Mesenchymal stem cell (in vitro differentiated cells and primary cell): ENCODE data around the gene LTBP2.

Experiments used
- DNase-seq: peaks from one replicate; pipeline ENCODE4 v3.0.0-alpha.2; 2013
- H2AFZ ChIP-seq: one replicate; pipeline ENCODE4 v1.6.1; 2013; ENCODE audit warnings: low read depth, mild to moderate bottlenecking, control low read depth, inconsistent platforms, low read length, moderate library complexity
- H2AK5ac ChIP-seq: 2 replicates; pipeline ENCODE4 v1.6.1; 2013; ENCODE audit warnings: low read length, moderate library complexity, mild to moderate bottlenecking, inconsistent platforms; ENCODE audit not compliant: severe bottlenecking
- H2BK120ac ChIP-seq: one replicate; pipeline ENCODE4 v1.6.1; 2013; ENCODE audit warnings: low read depth, mild to moderate bottlenecking, inconsistent platforms, low read length, moderate library complexity
- H2BK12ac ChIP-seq, 2 experiments: one replicate each; pipeline ENCODE4 v1.6.1; 2013; ENCODE audit warnings: inconsistent platforms in 2 of 2, low read length in 2 of 2, mild to moderate bottlenecking in 2 of 2, moderate library complexity in 2 of 2, control low read depth in 1 of 2
- H2BK15ac ChIP-seq: one replicate; pipeline ENCODE4 v1.6.1; 2013; ENCODE audit warnings: mild to moderate bottlenecking, low read depth, inconsistent platforms; ENCODE audit not compliant: poor library complexity, severe bottlenecking
- H2BK5ac ChIP-seq: 2 replicates; pipeline ENCODE4 v1.6.1; 2013; ENCODE audit warnings: low read depth, mild to moderate bottlenecking, low read length, control low read depth, inconsistent platforms; ENCODE audit not compliant: poor library complexity, severe bottlenecking
- H3K14ac ChIP-seq, 2 experiments: one replicate each; pipeline ENCODE4 v1.6.1; 2013; ENCODE audit warnings: inconsistent platforms in 2 of 2, low read length in 2 of 2, control low read depth in 1 of 2, mild to moderate bottlenecking in 1 of 2, moderate library complexity in 1 of 2
- H3K18ac ChIP-seq, 2 experiments: one replicate each; pipeline ENCODE4 v1.6.1; 2013; ENCODE audit warnings: inconsistent platforms in 2 of 2, low read length in 2 of 2, control low read depth in 1 of 2, low read depth in 1 of 2, mild to moderate bottlenecking in 1 of 2
- H3K23ac ChIP-seq, 2 experiments: one replicate each; pipeline ENCODE4 v1.6.1; 2013; ENCODE audit warnings: inconsistent platforms in 2 of 2, low read length in 2 of 2, mild to moderate bottlenecking in 2 of 2, moderate library complexity in 2 of 2, control low read depth in 1 of 2
- H3K27ac ChIP-seq: 2 replicates; pipeline ENCODE4 v1.5.1; 2013; ENCODE audit warnings: mild to moderate bottlenecking, moderate library complexity, low read length, control low read depth, inconsistent platforms; ENCODE audit not compliant: poor library complexity, severe bottlenecking
- H3K27me3 ChIP-seq, 2 experiments: 2 replicates each; pipeline versions ENCODE4 v1.6.1 to v1.7.0; 2013; ENCODE audit warnings: low read length in 2 of 2, mild to moderate bottlenecking in 2 of 2, moderate library complexity in 2 of 2, control low read depth in 1 of 2, inconsistent platforms in 1 of 2; ENCODE audit not compliant: control insufficient read depth in 1 of 2, insufficient read depth in 1 of 2
- H3K36me3 ChIP-seq, 2 experiments: 2 replicates each; pipeline versions ENCODE4 v1.6.1 to v1.7.0; 2013; ENCODE audit warnings: low read length in 2 of 2, control low read depth in 1 of 2, inconsistent platforms in 1 of 2, low read depth in 1 of 2, mild to moderate bottlenecking in 1 of 2; ENCODE audit not compliant: insufficient read depth in 2 of 2, control insufficient read depth in 1 of 2
- H3K4ac ChIP-seq, 2 experiments: one replicate each; pipeline ENCODE4 v1.6.1; 2013; ENCODE audit warnings: inconsistent platforms in 2 of 2, low read length in 2 of 2, mild to moderate bottlenecking in 2 of 2, moderate library complexity in 2 of 2, control low read depth in 1 of 2, low read depth in 1 of 2
- H3K4me1 ChIP-seq: 2 replicates; pipeline ENCODE4 v1.6.1; 2013; ENCODE audit warnings: low read depth, low read length, control low read depth; ENCODE audit not compliant: control insufficient read depth, insufficient read depth
- H3K4me2 ChIP-seq: 2 replicates; pipeline ENCODE4 v1.6.1; 2013; ENCODE audit warnings: low read length, mild to moderate bottlenecking, inconsistent platforms; ENCODE audit not compliant: poor library complexity, severe bottlenecking
- H3K4me3 ChIP-seq, 2 experiments: 2 replicates each; pipeline versions ENCODE4 v1.5.1 to v1.7.0; 2013; ENCODE audit warnings: low read length in 2 of 2, mild to moderate bottlenecking in 2 of 2, control low read depth in 1 of 2, low read depth in 1 of 2; ENCODE audit not compliant: insufficient read depth in 1 of 2
- H3K79me1 ChIP-seq: replicated peaks from 2 replicates; pipeline ENCODE4 v1.6.1; 2013; ENCODE audit warnings: mild to moderate bottlenecking, control low read depth, low read length, inconsistent platforms; ENCODE audit not compliant: poor library complexity, severe bottlenecking
- H3K9ac ChIP-seq: 2 replicates; pipeline ENCODE4 v1.7.0; 2013; ENCODE audit warnings: mild to moderate bottlenecking, low read length, moderate library complexity
- H3K9me3 ChIP-seq: 2 replicates; pipeline ENCODE4 v1.7.0; 2013; ENCODE audit warnings: mild to moderate bottlenecking, low read length; ENCODE audit not compliant: control insufficient read depth
- H4K8ac ChIP-seq: one replicate; pipeline ENCODE4 v1.6.1; 2013; ENCODE audit warnings: inconsistent platforms, mild to moderate bottlenecking, low read length, moderate library complexity
- H4K91ac ChIP-seq: one replicate; pipeline ENCODE4 v1.6.1; 2013; ENCODE audit warnings: mild to moderate bottlenecking, low read length, inconsistent platforms
- WGBS: methylation state at CpG from one replicate; pipeline ENCODE4 v1.1.7; 2013; ENCODE audit warnings: mixed read lengths; 5-methylcytosine and 5-hydroxymethylcytosine counted together

LTBP2 gene

GRCh38 chr14:74594029-74594428, 18.0 kb downstream of the LTBP2 start:
- Histone ChIP-seq H2BK5ac (no peak overlapping the region), H3K23ac (no peak overlapping the region), H3K4ac (peak overlapping the region in 1 of 2 experiments; percentile 64), H3K4me1 (peaks cover 31% of the 10 kb centered on the region), H3K27me3 (no peaks in the 10 kb centered on the region), H4K91ac (peak overlapping the region; percentile 25), H2BK15ac (no peak overlapping the region), H3K36me3 (peaks cover 8 to 44% of the 10 kb centered on the region in 2 experiments), H2AK5ac (peak overlapping the region; percentile 77), H2AFZ (no peak overlapping the region), H2BK120ac (peak overlapping the region; percentile 15), H3K9me3 (no peaks in the 10 kb centered on the region), H2BK12ac (peak overlapping the region; percentile 20 to 82), H3K27ac (no peak overlapping the region), H3K9ac (peak overlapping the region; percentile 71), H3K4me2 (no peak overlapping the region), H3K14ac (no peak overlapping the region), H3K18ac (peak overlapping the region; percentile 22 to 65), H4K8ac (peak overlapping the region; percentile 33), H3K4me3 (no peak overlapping the region), H3K79me1 (peaks cover 12% of the 10 kb centered on the region)
- WGBS, result 80% methylated on average over 7 of the region's 7 CpGs
- DNase-seq, result no peak

GRCh38 chr14:74593241-74593953, 18.6 kb downstream of the LTBP2 start:
- Histone ChIP-seq H2BK15ac (no peak overlapping the region), H2AFZ (no peak overlapping the region), H3K14ac (peak overlapping the region in 1 of 2 experiments; percentile 70), H3K4me3 (no peak overlapping the region), H3K4ac (peak overlapping the region in 1 of 2 experiments; percentile 57), H3K4me2 (no peak overlapping the region), H3K27ac (peak overlapping the region; percentile 8), H2BK5ac (no peak overlapping the region), H3K9me3 (no peaks in the 10 kb centered on the region), H3K18ac (peak overlapping the region; percentile 55 to 83), H4K8ac (no peak overlapping the region), H4K91ac (peak overlapping the region; percentile 3), H3K4me1 (peaks cover 31% of the 10 kb centered on the region), H3K23ac (no peak overlapping the region), H2BK120ac (peak overlapping the region; percentile 20), H2BK12ac (peak overlapping the region; percentile 20 to 95), H3K79me1 (peaks cover 12% of the 10 kb centered on the region), H2AK5ac (peak overlapping the region; percentile 10), H3K27me3 (no peaks in the 10 kb centered on the region), H3K36me3 (peaks cover 12 to 45% of the 10 kb centered on the region in 2 experiments), H3K9ac (no peak overlapping the region)
- WGBS, result 79% methylated on average over 8 of the region's 10 CpGs
- no peak for DNase-seq

DNA sequence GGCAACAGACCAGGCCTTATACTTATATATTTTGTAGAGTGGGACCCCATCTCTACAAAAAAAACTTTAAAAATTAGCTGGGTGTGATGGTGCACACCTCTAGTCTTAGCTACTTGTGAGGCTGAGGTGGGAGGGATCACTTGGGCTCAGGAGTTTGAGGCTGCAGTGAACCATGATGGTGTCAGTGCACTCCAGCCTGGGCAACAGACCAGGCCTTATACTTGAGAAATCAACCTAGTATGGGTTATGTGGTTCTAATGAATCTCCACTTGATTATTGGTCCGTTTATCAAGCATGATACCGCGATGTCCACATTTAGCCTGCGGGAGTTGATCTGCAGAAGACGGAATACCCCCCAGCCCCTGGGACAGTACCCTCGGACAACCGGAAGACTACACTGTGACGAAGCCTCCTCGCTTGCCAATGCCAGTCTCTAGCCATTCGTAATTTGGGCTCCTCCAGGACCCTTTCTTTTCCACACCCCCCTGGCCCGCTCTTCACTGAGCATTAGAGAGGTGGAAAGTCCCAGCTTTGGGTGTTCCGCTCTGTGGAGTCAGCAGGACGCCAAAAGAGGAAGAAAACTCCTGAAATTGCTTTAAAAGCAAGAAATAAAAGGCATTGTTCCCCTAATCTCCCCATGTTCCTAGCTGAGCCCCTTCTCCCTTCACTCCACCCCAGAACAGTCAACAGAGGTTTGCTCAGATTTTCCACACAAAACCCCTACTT, 19.4 kb downstream of the LTBP2 start:
- peaks cover 8 to 45% of the 10 kb centered on the region in 2 experiments for H3K36me3 ChIP-seq
- H2BK12ac ChIP-seq, result peak overlapping the region in 1 of 2 experiments; percentile 28
- no peak overlapping the region for H2AFZ ChIP-seq
- peaks cover 10% of the 10 kb centered on the region for H3K79me1 ChIP-seq
- no peak overlapping the region for H4K91ac ChIP-seq
- H2BK15ac ChIP-seq, result peak overlapping the region; percentile 12
- no peak overlapping the region for H2BK5ac ChIP-seq
- no peaks in the 10 kb centered on the region for H3K27me3 ChIP-seq
- no peak overlapping the region for H3K4me3 ChIP-seq
- H3K4me1 ChIP-seq, result peaks cover 31% of the 10 kb centered on the region
- H2AK5ac ChIP-seq, result peak overlapping the region; percentile 76
- no peak overlapping the region for H3K4me2 ChIP-seq
- no peaks in the 10 kb centered on the region for H3K9me3 ChIP-seq
- no peak for DNase-seq
- H3K4ac ChIP-seq, result no peak overlapping the region
- H3K14ac ChIP-seq, result no peak overlapping the region
- peak overlapping the region; percentile 52 for H3K9ac ChIP-seq
- no peak overlapping the region for H3K23ac ChIP-seq
- H2BK120ac ChIP-seq, result peak overlapping the region; percentile 65
- peak overlapping the region; percentile 30 for H4K8ac ChIP-seq
- WGBS, result 95% methylated on average over 13 of the region's 13 CpGs
- peak overlapping the region in 1 of 2 experiments; percentile 19 for H3K18ac ChIP-seq
- peak overlapping the region; percentile 7 for H3K27ac ChIP-seq

GRCh38 chr14:74591899-74592298, 20.1 kb downstream of the LTBP2 start:
- no peak overlapping the region for H3K14ac ChIP-seq
- H3K79me1 ChIP-seq, result peaks cover 7% of the 10 kb centered on the region
- no peak overlapping the region for H3K23ac ChIP-seq
- H3K9me3 ChIP-seq, result no peaks in the 10 kb centered on the region
- no peak overlapping the region for H3K4me2 ChIP-seq
- H4K91ac ChIP-seq, result no peak overlapping the region
- H4K8ac ChIP-seq, result no peak overlapping the region
- no peak overlapping the region for H2BK120ac ChIP-seq
- no peak overlapping the region for H2BK15ac ChIP-seq
- no peak overlapping the region for H3K4me3 ChIP-seq
- H3K9ac ChIP-seq, result peak overlapping the region; percentile 52
- DNase-seq, result no peak
- no peak overlapping the region for H2BK12ac ChIP-seq
- H3K4me1 ChIP-seq, result peaks cover 37% of the 10 kb centered on the region
- no peak overlapping the region for H2AFZ ChIP-seq
- H3K36me3 ChIP-seq, result peaks cover 8 to 46% of the 10 kb centered on the region in 2 experiments
- WGBS, result 62% methylated on average over 5 of the region's 5 CpGs
- H3K27me3 ChIP-seq, result no peaks in the 10 kb centered on the region
- peak overlapping the region; percentile 76 for H2AK5ac ChIP-seq
- no peak overlapping the region for H2BK5ac ChIP-seq
- H3K4ac ChIP-seq, result no peak overlapping the region
- H3K18ac ChIP-seq, result peak overlapping the region in 1 of 2 experiments; percentile 19
- peak overlapping the region; percentile 13 for H3K27ac ChIP-seq
